Cardiac muscle cell (in vitro differentiated cells and primary cell): ENCODE data around the gene TNNT1. TPM values are rescaled to one million over a fixed set of nuclear protein-coding genes. Genes with fewer than 3 reads are reported as not detected.

Experiments
- DNase-seq, 2 donors: peaks; one replicate each; pipeline versions ENCODE4 v3.0.0 to v3.0.0-alpha.2; 2010 to 2017; ENCODE audit warnings: low read depth in 1 of 2, low spot score in 1 of 2
- H3K27ac ChIP-seq: fragments of 200-600 bp; sonication (generic); 2 replicates; pipeline ENCODE4 v1.5.1; 2016
- H3K27me3 ChIP-seq: fragments of 200-600 bp; sonication (generic); 2 replicates; pipeline ENCODE4 v1.6.0; 2016; ENCODE audit warnings: control low read depth
- H3K36me3 ChIP-seq: fragments of 200-600 bp; sonication (generic); 2 replicates; pipeline ENCODE4 v1.5.1; 2016; ENCODE audit warnings: control low read depth
- H3K4me1 ChIP-seq: fragments of 200-600 bp; sonication (generic); 2 replicates; pipeline ENCODE4 v1.8.1; 2017; ENCODE audit warnings: low read depth, mild to moderate bottlenecking, mixed run types
- H3K4me3 ChIP-seq: fragments of 200-600 bp; sonication (generic); 2 replicates; pipeline ENCODE4 v1.5.1; 2016; ENCODE audit warnings: mild to moderate bottlenecking
- H3K9me3 ChIP-seq: fragments of 200-600 bp; sonication (generic); 2 replicates; pipeline ENCODE4 v1.5.1; 2017; ENCODE audit warnings: low read depth, mild to moderate bottlenecking, control low read depth
- CTCF ChIP-seq: IDR thresholded peaks from 2 replicates; pipeline ENCODE4 v1.5.1; 2012; ENCODE audit warnings: low read depth, mild to moderate bottlenecking, low read length
- polyA plus RNA-seq: library from polyadenylated mRNA; unstranded; fragments of >200 nt; fragmentation: Nextera tagmentation; extraction: Ambion mirVana; gene quantifications from 2 replicates; pipeline ENCODE4 v1.2.1, GENCODE V29; 2016
- total RNA-seq: library from RNA; depleted of rRNA; stranded (reverse); fragments of >200 nt; gene quantifications from 2 replicates; pipeline ENCODE4 v1.2.3, GENCODE V29; 2016

The TNNT1 gene
- total and polyA plus RNA-seq, 2 experiments from 2014 or later: 25.0 to 34.7 TPM

- no peak for TF ChIP-seq CTCF
- Histone ChIP-seq H3K9me3 (no peaks in the 10 kb centered on the region), H3K27me3 (peaks cover 7% of the 10 kb centered on the region), H3K36me3 (no peaks in the 10 kb centered on the region), H3K4me3 (no peak overlapping the region), H3K4me1 (no peaks in the 10 kb centered on the region), H3K27ac (no peak overlapping the region)
- no peak for DNase-seq
Measured at GRCh38 chr19:55141696-55142095, 7.3 kb downstream of the TNNT1 start.

GRCh38 chr19:55137915-55138314, 11.1 kb downstream of the TNNT1 start:
- Histone ChIP-seq H3K9me3 (no peaks in the 10 kb centered on the region), H3K27ac (no peak overlapping the region), H3K4me3 (no peak overlapping the region), H3K36me3 (no peaks in the 10 kb centered on the region), H3K27me3 (no peaks in the 10 kb centered on the region), H3K4me1 (no peaks in the 10 kb centered on the region)
- TF ChIP-seq CTCF: no peak
- no peak for DNase-seq

- no peak overlapping the region for H3K27ac ChIP-seq
Measured at GRCh38 chr19:55136399-55137102, 12.5 kb downstream of the TNNT1 start.

GRCh38 chr19:55134736-55135135, 14.3 kb downstream of the TNNT1 start:
- H3K27ac ChIP-seq: no peak overlapping the region
- no peaks in the 10 kb centered on the region for H3K4me1 ChIP-seq

More at GRCh38 chr19:55136399-55137102, 12.5 kb downstream of the TNNT1 start:
- Histone ChIP-seq H3K36me3 (no peaks in the 10 kb centered on the region), H3K4me3 (no peak overlapping the region), H3K9me3 (no peaks in the 10 kb centered on the region), H3K27me3 (no peaks in the 10 kb centered on the region), H3K4me1 (no peaks in the 10 kb centered on the region)
- TF ChIP-seq CTCF: no peak
- no peak for DNase-seq

GRCh38 chr19:55133639-55134444, 15.2 kb downstream of the TNNT1 start:
- no peak for DNase-seq
- Histone ChIP-seq H3K4me1 (no peaks in the 10 kb centered on the region), H3K27me3 (no peaks in the 10 kb centered on the region), H3K9me3 (no peaks in the 10 kb centered on the region), H3K4me3 (no peak overlapping the region), H3K27ac (no peak overlapping the region), H3K36me3 (no peaks in the 10 kb centered on the region)
- TF ChIP-seq CTCF: no peak

More at GRCh38 chr19:55134736-55135135, 14.3 kb downstream of the TNNT1 start:
- TF ChIP-seq CTCF: no peak
- Histone ChIP-seq H3K36me3 (no peaks in the 10 kb centered on the region), H3K4me3 (no peak overlapping the region), H3K27me3 (no peaks in the 10 kb centered on the region), H3K9me3 (no peaks in the 10 kb centered on the region)
- DNase-seq: no peak
